ENCODE measurements around the gene VWA2.

VWA2 gene

DNA sequence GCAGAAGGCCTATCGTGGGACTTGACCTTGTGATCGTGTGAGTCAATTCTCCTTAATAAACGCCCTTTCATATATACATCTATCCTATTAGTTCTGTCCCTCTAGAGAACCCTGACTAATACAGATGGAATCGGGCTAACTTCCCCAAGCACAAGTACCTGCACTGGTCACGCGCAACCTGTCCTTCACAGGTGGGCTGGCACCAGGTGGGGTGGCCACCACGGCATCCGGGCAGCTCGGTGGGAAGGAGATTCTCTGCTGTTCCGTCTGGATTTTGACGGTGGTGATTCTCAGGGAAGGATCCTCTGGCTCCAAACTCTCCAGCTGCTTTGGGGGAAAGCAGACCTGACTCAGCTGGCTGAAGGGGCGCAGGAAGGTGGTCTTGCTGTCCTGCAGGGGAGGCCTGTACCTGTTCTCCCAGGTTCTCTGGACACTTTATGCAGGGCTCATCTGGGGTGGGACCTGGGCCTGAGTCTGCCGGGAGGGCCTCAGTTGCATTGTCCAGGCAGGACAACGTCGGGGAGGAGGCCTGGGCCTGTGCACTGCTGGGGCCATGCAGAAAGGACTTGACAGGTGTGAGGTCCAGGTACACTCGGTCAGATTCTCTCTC is 61.1 kb downstream of the VWA2 start:
- no peak for DNase-seq (ENCODE audit: low read depth in 2 of 2)

DNA sequence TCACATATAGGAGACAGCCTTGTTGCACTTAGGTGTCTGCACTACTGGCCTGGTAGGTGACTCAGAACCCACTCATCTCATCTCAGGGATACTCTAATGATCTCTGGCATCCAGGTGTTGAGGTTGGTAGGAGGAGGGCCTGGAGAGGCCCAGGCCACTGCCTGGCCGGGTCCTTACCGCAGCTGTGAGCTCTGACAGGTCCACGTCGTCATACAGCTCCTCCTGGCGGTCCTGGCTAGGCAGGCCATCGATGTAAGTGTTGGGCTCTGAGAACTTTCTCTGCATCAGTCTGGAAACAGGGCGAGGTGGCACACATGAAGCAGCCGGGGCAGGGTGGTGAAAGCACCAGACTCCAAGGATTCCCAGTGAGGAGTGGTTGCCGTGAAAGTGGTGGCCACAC is 62.1 kb downstream of the VWA2 start:
- DNase-seq (ENCODE audit: low read depth in 2 of 2) = no peak

DNA sequence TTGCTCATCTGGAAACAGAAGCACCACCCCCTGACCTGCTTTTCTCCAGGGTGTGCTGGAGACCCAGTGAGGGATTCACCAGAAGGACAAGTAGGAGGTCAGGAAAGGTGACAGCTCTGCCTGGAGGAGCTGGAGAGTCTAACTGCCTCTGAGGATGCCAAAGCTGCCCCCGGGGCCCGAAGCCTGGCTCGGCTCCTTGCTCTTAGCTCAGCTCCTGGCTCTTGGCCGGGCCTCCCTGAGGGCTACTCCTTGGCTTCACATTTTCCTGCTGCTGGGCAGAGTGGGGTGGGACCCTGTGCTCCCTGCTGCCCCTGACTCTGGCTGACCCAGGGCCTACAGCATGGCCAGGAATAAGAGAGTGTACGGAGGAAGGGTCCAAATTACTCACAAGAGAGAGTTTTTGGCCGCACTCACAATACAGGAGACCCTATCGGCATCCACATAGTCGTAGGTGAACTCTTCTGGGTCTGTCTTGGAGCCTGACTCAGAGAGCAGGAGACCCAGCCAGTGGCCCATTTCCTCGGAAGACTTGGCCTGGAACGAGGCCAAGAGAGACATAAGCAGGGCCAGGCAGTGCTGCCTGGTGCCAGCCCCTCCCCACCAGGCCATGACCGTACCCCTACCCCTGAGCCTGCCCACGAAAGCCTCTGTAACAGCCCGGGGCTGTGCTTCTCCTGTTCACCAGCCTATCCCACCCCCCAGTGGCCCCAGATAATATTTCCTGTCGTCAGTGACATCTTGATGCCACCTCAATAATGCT is 63.1 kb downstream of the VWA2 start:
- DNase-seq (ENCODE audit: low read depth in 2 of 2) = no peak

DNA sequence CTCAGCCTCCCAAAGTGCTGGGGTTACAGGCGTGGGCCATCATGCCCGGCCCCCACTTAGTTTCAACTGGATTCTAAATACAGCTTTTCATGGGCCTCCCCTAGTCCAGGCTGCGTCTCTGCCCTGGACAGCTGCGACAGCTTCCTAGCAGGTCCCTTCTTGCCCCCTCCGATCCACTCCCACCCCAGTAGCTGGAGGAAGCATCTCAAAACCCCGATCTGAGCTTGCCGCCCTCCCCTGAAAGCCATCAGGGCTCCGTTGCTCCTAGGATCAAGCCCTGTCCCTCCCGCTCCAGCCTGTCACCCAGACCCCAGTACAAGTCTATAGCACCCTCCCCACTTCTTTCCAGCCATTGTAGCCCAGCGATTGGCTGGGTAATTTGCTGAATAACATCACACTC is 64.5 kb downstream of the VWA2 start:
- no peak for DNase-seq (ENCODE audit: low read depth in 2 of 2)

DNA sequence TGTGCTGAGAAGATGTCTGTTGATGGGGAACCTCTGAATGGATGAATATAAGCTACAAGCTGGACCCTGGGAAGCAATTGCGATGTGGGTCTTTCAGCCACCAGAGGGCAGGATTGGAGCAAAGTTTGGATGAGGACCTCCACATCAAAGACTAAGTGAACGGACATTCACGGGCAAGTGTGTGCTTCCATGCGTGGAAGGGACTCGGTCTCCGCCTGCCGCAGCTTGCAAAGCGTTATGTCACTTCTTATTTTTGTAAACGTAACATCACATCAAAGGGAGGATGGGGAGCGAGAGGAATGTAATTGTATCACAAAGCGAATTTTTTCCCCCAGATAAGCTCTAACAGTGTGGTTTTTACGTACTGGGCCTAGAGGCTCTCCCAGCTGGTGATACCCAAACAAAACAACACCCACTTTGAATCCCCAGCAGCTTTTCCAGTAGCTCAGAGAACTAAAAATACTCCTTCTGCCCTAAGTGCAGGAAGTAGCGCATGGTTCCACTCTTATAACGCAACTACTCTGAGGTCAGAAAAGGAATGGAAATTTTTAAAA is 65.0 kb downstream of the VWA2 start:
- DNase-seq (ENCODE audit: low read depth in 2 of 2) = peak; percentile 31 to 41

DNA sequence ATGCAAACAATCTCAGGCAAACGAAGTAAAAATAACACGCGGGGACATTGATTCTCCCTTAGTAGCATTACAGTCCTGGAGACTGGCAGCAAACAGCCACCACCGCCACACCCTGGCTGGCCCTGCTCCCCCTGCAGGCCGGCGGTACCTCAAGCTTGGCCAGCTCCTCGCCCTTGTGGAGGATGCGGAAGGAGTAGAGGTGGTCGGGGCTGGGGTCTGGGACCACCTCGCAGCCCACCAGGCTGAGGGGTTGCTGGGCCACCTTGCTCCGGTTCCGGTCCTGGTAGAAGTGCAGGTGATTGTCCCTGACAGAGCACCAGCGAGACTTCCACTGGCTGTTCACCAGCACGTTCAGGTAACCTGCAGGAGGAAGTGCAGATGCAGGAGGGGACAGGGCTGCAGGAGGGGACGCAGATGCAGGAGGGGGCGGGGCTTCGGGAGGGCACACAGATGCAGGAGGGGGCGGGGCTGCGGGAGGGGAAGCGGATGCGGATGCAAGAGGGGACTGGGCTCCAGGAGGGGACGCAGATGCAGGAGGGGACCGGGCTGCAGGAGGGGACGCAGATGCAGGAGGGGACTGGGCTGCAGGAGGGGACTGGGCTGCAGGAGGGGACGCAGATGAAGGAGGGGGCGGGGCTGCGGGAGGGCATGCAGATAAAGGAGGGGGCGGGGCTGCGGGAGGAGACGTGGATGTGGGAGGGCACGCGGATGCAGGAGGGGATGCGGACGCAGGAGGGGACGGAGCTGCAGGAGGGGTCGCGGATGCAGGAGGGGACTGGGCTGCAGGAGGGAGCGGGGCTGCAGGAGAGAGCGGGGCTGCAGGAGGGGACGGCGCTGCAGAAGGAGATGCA is 65.7 kb downstream of the VWA2 start:
- DNase-seq (ENCODE audit: low read depth in 2 of 2) = peak in 1 of 2 donors; percentile 36

DNA sequence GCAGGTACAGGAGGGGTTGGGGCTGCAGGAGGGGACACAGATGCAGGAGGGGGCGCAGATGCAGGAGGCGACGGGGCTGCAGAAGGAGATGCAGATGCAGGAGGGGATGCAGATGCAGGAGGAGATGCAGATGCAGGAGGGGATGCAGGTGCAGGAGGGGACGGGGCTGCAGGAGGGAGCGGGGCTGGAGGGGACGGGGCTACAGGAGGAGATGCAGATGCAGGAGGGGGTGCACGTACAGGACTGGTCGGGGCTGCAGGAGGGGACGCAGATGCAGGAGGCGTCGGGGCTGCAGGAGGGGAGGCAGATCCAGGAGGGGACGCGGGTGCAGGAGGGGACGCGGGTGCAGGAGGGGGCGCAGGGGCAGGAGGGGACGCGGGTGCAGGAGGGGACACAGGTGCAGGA is 66.5 kb downstream of the VWA2 start:
- DNase-seq (ENCODE audit: low read depth in 2 of 2) = no peak

DNA sequence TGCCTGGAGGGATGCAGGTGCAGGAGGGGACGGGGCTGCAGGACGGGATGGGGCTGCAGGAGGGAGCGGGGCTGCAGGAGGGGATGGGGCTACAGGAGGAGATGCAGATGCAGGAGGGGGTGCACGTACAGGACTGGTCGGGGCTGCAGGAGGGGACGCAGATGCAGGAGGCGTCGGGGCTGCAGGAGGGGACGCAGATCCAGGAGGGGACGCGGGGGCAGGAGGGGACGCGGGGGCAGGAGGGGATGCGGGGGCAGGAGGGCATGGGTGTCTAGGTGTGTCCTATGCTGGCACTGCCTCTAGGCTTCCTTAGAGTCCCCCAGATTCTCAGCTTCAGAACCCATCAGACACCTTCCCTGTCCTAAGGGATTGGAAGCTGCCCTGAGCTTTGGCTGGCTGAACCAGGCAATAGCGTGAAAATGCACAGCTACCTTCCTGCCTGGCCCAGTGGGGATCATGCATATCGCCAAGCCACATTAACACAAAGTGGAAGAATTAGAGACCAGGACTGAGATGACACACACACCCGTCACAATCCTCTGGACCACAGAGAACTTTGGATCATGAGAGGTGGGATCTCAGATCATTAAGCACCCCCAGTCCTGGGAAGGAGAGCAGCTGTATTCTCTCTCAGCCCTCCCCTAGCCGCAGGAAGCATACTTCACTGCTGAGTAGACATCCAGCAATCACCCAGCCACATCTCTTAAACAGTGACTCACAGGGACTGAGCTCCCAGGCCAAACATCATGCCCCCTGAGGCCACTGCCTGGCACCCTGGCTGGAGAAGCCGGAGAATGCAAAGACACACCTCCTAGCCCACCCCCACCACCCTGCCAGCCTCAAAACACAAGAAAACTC is 67.3 kb downstream of the VWA2 start:
- DNase-seq (ENCODE audit: low read depth in 2 of 2) = no peak

DNA sequence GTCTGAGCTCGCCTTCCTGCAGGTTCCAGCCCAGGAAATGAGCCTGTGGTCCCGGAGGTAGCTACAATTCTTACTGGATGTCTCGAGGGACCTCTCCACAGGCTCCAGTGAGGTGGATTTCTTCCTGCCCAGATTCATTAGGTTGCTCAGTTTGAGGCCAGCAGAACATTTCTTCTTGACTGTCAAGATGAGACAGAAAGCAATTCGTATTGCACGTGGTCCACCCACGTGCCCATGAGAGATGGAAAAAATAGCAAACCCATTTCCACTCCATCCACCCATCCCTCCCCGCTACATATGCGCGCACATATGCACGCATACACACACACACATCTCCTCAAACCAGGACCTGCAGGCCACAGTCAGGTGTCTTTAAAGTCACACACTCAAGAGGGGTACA is 68.7 kb downstream of the VWA2 start:
- DNase-seq (ENCODE audit: low read depth in 2 of 2) = no peak

DNA sequence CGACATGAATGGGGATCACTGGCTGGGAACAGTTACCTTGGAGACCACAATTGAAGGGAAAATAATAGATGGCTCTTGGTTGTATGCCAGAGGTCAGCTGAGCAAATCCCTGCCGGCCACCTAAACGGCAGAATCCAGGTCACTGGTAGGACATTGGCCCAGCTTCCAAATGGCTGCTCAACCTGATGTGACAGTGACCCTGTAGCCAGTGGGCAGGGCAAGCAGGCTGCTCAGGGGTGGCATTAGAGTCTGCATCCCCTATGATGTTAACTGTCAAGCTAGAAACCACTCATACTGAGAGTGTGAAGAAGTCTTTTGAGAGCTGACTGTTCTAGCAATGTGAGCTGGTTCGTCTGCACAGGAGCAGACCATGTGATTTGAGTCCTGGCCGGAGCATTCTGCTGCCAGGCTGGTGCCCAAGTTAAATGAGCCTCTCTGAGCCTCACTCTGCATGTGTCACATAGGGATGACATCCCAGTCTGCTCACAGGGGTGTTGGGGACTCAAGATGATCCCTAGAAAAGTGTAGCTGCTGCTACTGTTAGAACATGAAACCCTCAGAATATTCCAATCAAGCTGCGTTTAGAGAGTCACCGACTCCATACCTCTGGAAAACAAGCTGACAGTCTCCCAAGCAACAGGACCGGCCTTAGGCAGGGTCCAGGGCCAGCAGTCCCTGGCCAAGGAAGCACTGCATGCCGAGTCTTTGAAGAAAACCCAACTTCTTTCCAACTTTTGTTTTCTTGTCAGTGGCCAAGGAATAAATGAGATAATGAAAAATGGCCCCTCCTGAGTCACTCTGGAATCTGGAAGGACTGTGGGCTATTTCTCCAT is 69.7 kb downstream of the VWA2 start:
- no peak for DNase-seq (ENCODE audit: low read depth in 2 of 2)

DNA sequence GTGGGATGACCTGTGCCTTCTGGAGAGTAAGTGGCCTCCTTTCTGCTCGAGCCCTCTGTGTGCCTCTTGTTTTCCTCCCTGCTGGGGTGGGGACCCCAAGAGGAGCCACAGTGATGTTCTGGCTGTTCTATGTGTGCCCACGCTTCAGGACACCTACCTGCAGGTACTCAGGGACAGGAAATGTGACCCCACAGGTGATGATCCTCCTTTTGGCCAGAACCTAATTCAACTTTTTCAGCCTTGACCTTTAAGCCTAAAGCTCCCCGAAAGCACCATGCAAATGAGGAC is 70.3 kb downstream of the VWA2 start:
- no peak for DNase-seq (ENCODE audit: low read depth in 2 of 2)

DNA sequence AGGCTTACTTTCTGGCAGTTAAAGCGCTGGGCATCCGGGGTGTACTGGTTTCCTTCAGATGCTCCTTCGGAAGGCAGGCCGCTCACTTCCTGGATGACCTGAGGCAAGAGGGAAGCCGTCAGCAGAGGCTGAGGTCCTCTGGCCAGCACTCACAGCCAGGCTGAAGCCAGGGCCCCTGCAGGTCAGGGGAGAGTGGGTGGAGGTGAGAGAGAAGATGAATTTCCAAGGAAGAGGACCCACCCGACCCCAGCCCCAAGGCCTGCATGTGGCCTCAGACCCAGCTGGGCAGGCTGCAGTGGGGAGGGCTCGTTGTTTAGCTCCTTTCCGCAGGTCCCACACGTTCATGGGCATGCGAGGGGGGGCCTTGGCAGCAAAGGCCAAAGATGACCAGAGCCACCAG is 71.3 kb downstream of the VWA2 start:
- DNase-seq (ENCODE audit: low read depth in 2 of 2) = no peak

DNA sequence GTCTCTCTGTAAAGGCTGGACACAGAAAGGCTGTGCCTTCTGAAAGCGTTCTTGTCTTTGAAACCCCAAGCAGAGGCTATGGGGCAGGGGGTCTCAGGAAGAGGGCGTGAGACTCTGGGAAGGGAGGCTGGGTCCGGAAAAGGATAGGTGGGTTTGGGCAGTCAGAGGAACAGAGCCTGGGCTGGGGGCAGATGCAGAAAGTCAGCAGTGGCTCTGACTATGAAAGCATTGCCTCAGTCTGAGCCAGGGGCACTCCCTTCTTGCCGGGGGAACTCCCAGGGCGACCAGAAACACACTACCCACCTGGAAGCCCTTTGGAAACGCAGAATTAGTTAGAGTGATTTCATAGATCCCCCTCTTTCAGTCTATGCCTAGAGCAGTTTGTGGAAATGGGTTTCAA is 72.0 kb downstream of the VWA2 start:
- DNase-seq (ENCODE audit: low read depth in 2 of 2) = no peak

DNA sequence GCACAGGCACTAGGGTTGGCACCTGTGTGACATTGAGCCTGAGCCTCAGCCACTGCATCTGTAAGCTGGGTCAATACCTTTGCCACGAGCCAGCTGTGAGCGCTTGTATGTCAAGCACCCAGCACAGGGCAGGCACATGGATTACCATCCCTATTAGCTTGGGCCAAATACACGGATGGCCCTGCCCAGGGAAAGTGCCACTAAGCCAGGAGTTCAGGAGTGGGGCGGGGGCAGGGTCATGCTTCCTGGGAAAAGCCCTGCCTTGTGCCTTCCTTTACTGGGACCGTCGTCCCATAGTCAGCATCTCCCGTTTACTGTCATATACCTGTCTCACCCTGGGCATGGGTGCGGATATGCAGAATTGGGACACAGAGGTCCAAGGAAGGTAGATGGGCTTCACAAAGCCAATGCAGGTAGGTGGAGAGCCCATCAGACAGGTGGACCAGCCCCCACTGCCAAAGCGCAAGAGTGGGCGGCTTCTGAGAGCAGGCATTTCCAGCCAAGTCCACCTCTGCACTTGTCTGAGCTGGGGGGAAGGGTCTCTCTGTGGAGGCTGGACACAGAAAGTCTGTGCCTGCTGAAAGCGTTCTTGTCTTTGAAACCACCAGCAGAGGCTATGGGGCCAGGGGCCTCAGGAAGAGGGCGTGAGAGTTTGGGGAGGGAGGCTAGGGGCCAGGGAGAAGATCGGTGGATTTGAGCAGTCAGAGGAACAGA is 72.6 kb downstream of the VWA2 start:
- no peak for DNase-seq (ENCODE audit: low read depth in 2 of 2)

DNA sequence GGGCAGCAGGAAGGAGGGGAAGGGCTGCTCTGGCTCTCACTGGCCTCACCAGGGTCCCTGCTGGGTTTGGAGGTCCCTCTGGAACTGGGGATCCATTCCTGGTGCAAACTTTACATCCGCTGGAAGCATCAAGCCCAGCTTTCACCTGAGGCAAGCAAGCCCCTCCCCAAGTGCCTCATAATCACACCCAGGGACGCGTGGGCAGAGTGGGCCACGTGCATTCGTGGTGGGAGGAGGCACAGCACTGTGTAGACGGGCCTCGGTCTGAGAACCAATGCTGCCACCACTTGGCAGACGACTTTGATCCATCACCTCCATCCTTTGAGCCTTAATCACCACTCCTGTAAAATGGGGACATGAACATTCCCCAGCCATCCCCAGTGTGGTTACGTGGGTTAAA is 74.1 kb downstream of the VWA2 start:
- no peak for DNase-seq (ENCODE audit: low read depth in 2 of 2)

DNA sequence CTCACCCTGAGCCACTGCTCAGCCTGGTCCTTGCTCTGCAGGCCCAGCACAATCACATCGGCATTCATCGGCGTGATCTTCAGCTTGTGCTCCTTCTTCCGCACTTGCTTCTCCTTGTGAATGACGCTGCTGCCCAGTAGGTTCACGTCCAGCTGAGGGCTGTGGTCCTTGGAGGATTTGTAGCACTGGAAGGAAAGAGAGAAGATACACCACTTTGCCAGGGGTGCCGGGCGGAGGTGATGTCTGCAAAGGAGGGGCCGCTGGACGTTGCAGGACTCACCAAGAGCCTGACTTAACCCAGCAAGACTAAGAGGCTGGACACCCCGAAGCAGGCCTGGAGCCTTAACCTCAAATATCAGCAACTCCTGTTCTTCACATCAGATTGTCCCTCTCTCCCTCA is 74.8 kb downstream of the VWA2 start:
- DNase-seq (ENCODE audit: low read depth in 2 of 2) = no peak

DNA sequence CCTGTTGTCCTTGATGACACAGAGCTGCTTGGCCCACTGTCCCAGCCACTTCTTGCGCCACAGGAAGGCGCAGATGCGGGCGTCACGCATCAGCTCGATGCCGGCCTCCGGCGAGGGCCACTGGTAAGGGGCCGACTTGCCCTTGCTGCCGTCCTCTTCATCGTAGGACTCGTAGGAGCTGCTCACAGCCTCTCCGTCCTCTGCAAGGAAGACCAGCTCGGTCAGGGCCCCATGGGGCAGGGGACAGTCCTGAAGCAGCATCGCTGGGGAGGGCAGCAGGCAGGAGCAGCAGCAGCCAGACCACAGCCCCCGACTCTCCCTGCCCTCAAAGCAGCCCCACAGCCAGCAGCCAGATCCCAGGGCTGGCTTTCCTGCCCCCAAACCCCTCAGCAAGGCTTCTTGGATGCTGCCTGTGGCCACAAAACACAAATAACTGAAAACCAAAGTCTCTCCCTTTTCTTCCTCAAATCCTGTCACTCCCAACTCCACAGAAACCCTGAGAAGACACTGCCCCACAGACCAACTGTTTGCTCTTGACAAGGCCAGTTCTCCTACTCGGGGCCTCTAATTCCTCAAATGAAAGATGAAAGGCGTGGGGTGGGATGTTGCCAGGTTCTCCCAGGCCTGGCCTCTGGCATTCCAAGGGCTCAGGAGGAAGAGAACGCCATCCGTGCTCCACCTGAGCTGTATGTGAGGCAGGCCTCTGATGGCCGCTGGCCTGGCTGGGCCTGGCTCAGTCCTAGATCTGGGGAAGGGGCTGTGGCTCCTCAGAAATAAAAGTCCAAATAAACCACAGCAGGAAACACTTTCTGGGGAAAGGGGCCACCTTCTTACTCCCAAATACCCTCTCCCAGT is 76.7 kb downstream of the VWA2 start:
- DNase-seq (ENCODE audit: low read depth in 2 of 2) = no peak

DNA sequence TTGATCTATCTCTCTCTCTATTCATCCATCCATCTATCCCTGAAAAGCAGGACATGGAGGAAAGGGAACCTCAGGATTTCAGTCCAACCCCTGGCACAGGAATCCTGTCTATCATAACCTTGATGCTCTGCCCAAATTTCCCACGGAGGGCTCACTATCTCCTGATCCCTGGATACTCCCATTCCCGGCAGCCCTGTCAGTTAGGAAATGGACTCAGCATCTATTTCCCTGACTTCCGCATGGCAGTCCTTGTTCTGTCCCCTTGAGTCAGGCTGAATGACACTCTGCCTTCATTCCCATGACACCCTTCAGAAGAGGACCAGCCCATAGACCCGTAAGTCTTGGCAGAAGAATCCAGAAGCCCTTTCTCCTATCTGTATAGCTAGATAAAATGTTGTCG is 77.7 kb downstream of the VWA2 start:
- no peak for DNase-seq (ENCODE audit: low read depth in 2 of 2)
